GM12878 (cell line): ENCODE measurements around the gene NCBP2. TPM values are rescaled to one million over a fixed set of nuclear protein-coding genes. Genes with fewer than 3 reads are reported as not detected.

Source experiments
- ATAC-seq: fragments of 200-7000 bp; cut with Tn5 transposase; 3 replicates; pipeline ENCODE4 v1.9.1; 2020; ENCODE audit warnings: mild to moderate bottlenecking, moderate library complexity
- BruUV-seq: library from RNA; stranded (reverse); fragments of 400-500 nt; replicated peaks from 2 replicates; lab custom pipeline; 2021; lab: Mats Ljungman, UMichigan
- CTCF ChIA-PET: fragments of 300-600 bp; sonication (Branson Sonifier 250); formaldehyde crosslinking; extraction: SDS; loops from one replicate; lab custom pipeline; 2021; ENCODE audit warnings: inconsistent platforms; lab: Yijun Ruan, JAX
- POLR2A ChIA-PET: fragments of 350-600 bp; formaldehyde crosslinking; extraction: SDS; loops from one replicate; lab custom pipeline; 2021; ENCODE audit warnings: inconsistent platforms; lab: Charles Lee
- RAD21 ChIA-PET: fragments of 300-600 bp; sonication (Branson Sonifier 250); formaldehyde crosslinking; loops from one replicate; lab custom pipeline; 2023; ENCODE audit warnings: antibody characterized with exemption; ENCODE audit not compliant: unreplicated experiment; lab: Charles Lee
- SMC1A ChIA-PET: fragments of 300-600 bp; sonication (Branson Sonifier 250); formaldehyde crosslinking; loops from one replicate; lab custom pipeline; 2023; ENCODE audit not compliant: unreplicated experiment, uncharacterized antibody; lab: Charles Lee
- DNase-seq: peaks from one replicate; pipeline ENCODE4 v3.0.0-alpha.2; 2011; ENCODE audit warnings: low read depth, low spot score
- FAIRE-seq: peaks from 3 replicates; lab custom pipeline; 2011; peaks lifted over from hg19 to GRCh38; lab: Jason Lieb, UNC
- H2AFZ ChIP-seq: 2 replicates; pipeline ENCODE4 v1.6.0; 2011; ENCODE audit warnings: low read depth, low read length, control low read depth; ENCODE audit not compliant: control insufficient read depth
- H3K27ac ChIP-seq: 2 replicates; pipeline ENCODE4 v1.5.1; 2011; ENCODE audit warnings: control low read depth; ENCODE audit not compliant: control insufficient read depth, insufficient read depth
- H3K27me3 ChIP-seq, 2 experiments: replicated peaks in 1 of 2; 2 replicates each; pipeline versions ENCODE4 v1.6.0 to v1.6.1; 2011; ENCODE audit warnings: low read length in 1 of 2; ENCODE audit not compliant: control insufficient read depth in 2 of 2, insufficient read depth in 2 of 2
- H3K36me3 ChIP-seq, 2 experiments: 2 replicates each; pipeline ENCODE4 v1.5.1; 2011; ENCODE audit warnings: low read length in 1 of 2; ENCODE audit not compliant: control insufficient read depth in 2 of 2, insufficient read depth in 2 of 2
- H3K4me1 ChIP-seq: 2 replicates; pipeline ENCODE4 v1.6.1; 2011; ENCODE audit warnings: mild to moderate bottlenecking, low read length, moderate library complexity, mixed read lengths; ENCODE audit not compliant: control insufficient read depth, insufficient read depth
- H3K4me2 ChIP-seq: 2 replicates; pipeline ENCODE4 v1.6.0; 2011; ENCODE audit warnings: control low read depth; ENCODE audit not compliant: control insufficient read depth, insufficient read depth
- H3K4me3 ChIP-seq: fragments of 200-600 bp; sonication (generic); 2 replicates; pipeline ENCODE4 v1.5.1; 2016
- H3K79me2 ChIP-seq: 2 replicates; pipeline ENCODE4 v1.6.0; 2011; ENCODE audit warnings: low read length; ENCODE audit not compliant: control insufficient read depth, insufficient read depth
- H3K9ac ChIP-seq: 2 replicates; pipeline ENCODE4 v1.8.0; 2011; ENCODE audit warnings: low read length, control low read depth, mixed read lengths; ENCODE audit not compliant: control insufficient read depth, insufficient read depth
- H3K9me3 ChIP-seq: replicated peaks from 3 replicates; pipeline ENCODE4 v1.5.1; 2011; ENCODE audit warnings: mild to moderate bottlenecking, low read length; ENCODE audit not compliant: control insufficient read depth, insufficient read depth
- H4K20me1 ChIP-seq: 2 replicates; pipeline ENCODE4 v1.6.0; 2011; ENCODE audit not compliant: control insufficient read depth, insufficient read depth
- IKZF1 ChIP-seq: fragments of 450-650 bp; conservative IDR thresholded peaks from 2 replicates; pipeline ENCODE4 v1.6.1; 2017; ENCODE audit warnings: antibody characterized with exemption, mild to moderate bottlenecking
- IKZF2 ChIP-seq, 2 experiments: fragments of 450-650 bp; IDR thresholded peaks; 2 replicates each; pipeline ENCODE4 v1.6.1; 2017; ENCODE audit warnings: mild to moderate bottlenecking in 2 of 2, moderate library complexity in 2 of 2
- IRF4 ChIP-seq: IDR thresholded peaks from 2 replicates; pipeline ENCODE4 v1.6.1; 2011; ENCODE audit warnings: low read depth, low read length
- KAT2A ChIP-seq: conservative IDR thresholded peaks from 2 replicates; pipeline ENCODE4 v1.6.1; 2011; ENCODE audit warnings: low read depth, low read length; ENCODE audit not compliant: control insufficient read depth
- KLF5 ChIP-seq: fragments of 450-650 bp; IDR thresholded peaks from 2 replicates; pipeline ENCODE4 v1.6.1; 2014; ENCODE audit warnings: mild to moderate bottlenecking; ENCODE audit not compliant: partially characterized antibody
- MAX ChIP-seq: IDR thresholded peaks from 2 replicates; pipeline ENCODE4 v1.6.1; 2012; ENCODE audit warnings: low read depth, low read length, improper control_type of control experiment
- PAX5 ChIP-seq: IDR thresholded peaks from 2 replicates; pipeline ENCODE4 v1.6.1; 2011; ENCODE audit warnings: low read depth, low read length, borderline replicate concordance
- RAD21 ChIP-seq: IDR thresholded peaks from 2 replicates; pipeline ENCODE4 v1.6.1; 2011; ENCODE audit warnings: mild to moderate bottlenecking, low read depth, low read length, moderate library complexity; ENCODE audit not compliant: insufficient read depth
- SIN3A ChIP-seq: IDR thresholded peaks from 2 replicates; pipeline ENCODE4 v1.6.1; 2012; ENCODE audit warnings: low read depth, low read length, improper control_type of control experiment
- SP1 ChIP-seq: IDR thresholded peaks from one replicate; pipeline ENCODE4 v1.6.1; 2011; ENCODE audit warnings: low read depth, low read length
- USF2 ChIP-seq: IDR thresholded peaks from 2 replicates; pipeline ENCODE4 v1.6.1; 2011; ENCODE audit warnings: low read depth, low read length, improper control_type of control experiment, borderline replicate concordance
- ZNF217 ChIP-seq: fragments of 450-650 bp; IDR thresholded peaks from 2 replicates; pipeline ENCODE4 v1.6.1; 2017; ENCODE audit warnings: antibody characterized with exemption, mild to moderate bottlenecking
- ZNF384 ChIP-seq: IDR thresholded peaks from 2 replicates; pipeline ENCODE4 v1.6.1; 2012; ENCODE audit warnings: low read depth, mild to moderate bottlenecking, low read length, improper control_type of control experiment, borderline replicate concordance
- WGBS: methylation state at CpG from one replicate; pipeline ENCODE4 v1.1.6; 2016; ENCODE audit warnings: low lambda C conversion rate; ENCODE audit not compliant: insufficient replicate concordance, insufficient coverage; ENCODE audit errors: missing lambda C conversion rate; 5-methylcytosine and 5-hydroxymethylcytosine counted together
- in situ Hi-C: fragments of 300-500 bp; cut with MboI; formaldehyde crosslinking; loops from 9 replicates; pipeline ENCODE4 v1.14.3; 2018; ENCODE audit warnings: mixed read lengths
- intact Hi-C: fragments of 100-400 bp; cut with micrococcal nuclease; formaldehyde crosslinking; loops from one replicate; pipeline ENCODE4 v1.14.2; 2022; ENCODE audit not compliant: unreplicated experiment
- polyA plus RNA-seq, 11 experiments: library from polyadenylated mRNA; depleted of rRNA in 4 of 11; unstranded in 6 of 11; stranded (reverse) in 5 of 11; fragments of >200 nt; fragmentation: Nextera tagmentation in 4 of 11; fragmentation: Illumina TruSeq in 1 of 11; extraction: Ambion mirVana in 4 of 11; extraction: Trizol in 1 of 11; gene quantifications; 1 replicate in 1 of 11; 2 replicates in 10 of 11; pipeline versions ENCODE4 v1.2.1 to v1.2.3, GENCODE V29; 2011 to 2016; ENCODE audit warnings: inconsistent platforms in 2 of 11, missing spikeins in 2 of 11, low read depth in 1 of 11
- total RNA-seq, 4 experiments: library from RNA; depleted of rRNA in 3 of 4; stranded (reverse); fragments of >200 nt in 3 of 4; fragmentation: Illumina TruSeq in 1 of 4; extraction: Trizol in 1 of 4; gene quantifications; 2 replicates each; pipeline versions ENCODE4 v1.2.1 to v1.2.3, GENCODE V29; 2013 to 2021
- TF ChIP-seq, protein P1 (sequence below): fragments of 450-650 bp; IDR thresholded peaks from 2 replicates; pipeline ENCODE4 v1.6.1; 2017; ENCODE audit warnings: antibody characterized with exemption, mild to moderate bottlenecking, moderate library complexity
- TF ChIP-seq, protein P2 (sequence below): fragments of 450-650 bp; IDR thresholded peaks from 2 replicates; pipeline ENCODE4 v1.6.1; 2016; ENCODE audit warnings: mild to moderate bottlenecking

Gene NCBP2
- total and polyA plus RNA-seq, 10 of the 15 experiments (the other 5 are each of a cell fraction or from before 2014, with no cell fraction given): 59.6 to 136 (median 96.4) TPM

GRCh38 chr3:196938576-196938975 is 3.8 kb downstream of the NCBP2 start (continued):
- TF ChIP-seq ZNF217 (no peak), IRF4 (no peak), PAX5 (no peak), IKZF1 (no peak)
- TF ChIP-seq, protein P1, sequence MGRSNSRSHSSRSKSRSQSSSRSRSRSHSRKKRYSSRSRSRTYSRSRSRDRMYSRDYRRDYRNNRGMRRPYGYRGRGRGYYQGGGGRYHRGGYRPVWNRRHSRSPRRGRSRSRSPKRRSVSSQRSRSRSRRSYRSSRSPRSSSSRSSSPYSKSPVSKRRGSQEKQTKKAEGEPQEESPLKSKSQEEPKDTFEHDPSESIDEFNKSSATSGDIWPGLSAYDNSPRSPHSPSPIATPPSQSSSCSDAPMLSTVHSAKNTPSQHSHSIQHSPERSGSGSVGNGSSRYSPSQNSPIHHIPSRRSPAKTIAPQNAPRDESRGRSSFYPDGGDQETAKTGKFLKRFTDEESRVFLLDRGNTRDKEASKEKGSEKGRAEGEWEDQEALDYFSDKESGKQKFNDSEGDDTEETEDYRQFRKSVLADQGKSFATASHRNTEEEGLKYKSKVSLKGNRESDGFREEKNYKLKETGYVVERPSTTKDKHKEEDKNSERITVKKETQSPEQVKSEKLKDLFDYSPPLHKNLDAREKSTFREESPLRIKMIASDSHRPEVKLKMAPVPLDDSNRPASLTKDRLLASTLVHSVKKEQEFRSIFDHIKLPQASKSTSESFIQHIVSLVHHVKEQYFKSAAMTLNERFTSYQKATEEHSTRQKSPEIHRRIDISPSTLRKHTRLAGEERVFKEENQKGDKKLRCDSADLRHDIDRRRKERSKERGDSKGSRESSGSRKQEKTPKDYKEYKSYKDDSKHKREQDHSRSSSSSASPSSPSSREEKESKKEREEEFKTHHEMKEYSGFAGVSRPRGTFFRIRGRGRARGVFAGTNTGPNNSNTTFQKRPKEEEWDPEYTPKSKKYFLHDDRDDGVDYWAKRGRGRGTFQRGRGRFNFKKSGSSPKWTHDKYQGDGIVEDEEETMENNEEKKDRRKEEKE: no peak

- Histone ChIP-seq H2AFZ (no peak overlapping the region), H3K27me3 (no peaks in the 10 kb centered on the region), H3K4me2 (no peak overlapping the region), H3K36me3 (peaks cover 13 to 29% of the 10 kb centered on the region in 2 experiments), H3K4me1 (peaks cover 5% of the 10 kb centered on the region; the same call in 1 of the 2 replicates), H3K4me3 (no peak overlapping the region), H4K20me1 (no peaks in the 10 kb centered on the region), H3K9me3 (no peaks in the 10 kb centered on the region), H3K9ac (no peak overlapping the region), H3K27ac (no peak overlapping the region), H3K79me2 (peaks cover 50% of the 10 kb centered on the region)
- 100% methylated on average over 2 of the region's 2 CpGs for WGBS
- TF ChIP-seq USF2 (no peak), SIN3A (no peak), MAX (no peak), ZNF384 (no peak), RAD21 (no peak), KAT2A (no peak), KLF5 (no peak), IKZF2 (IDR thresholded peaks at IDR 0.05) (no peak), SP1 (no peak)
- TF ChIP-seq, protein P2, sequence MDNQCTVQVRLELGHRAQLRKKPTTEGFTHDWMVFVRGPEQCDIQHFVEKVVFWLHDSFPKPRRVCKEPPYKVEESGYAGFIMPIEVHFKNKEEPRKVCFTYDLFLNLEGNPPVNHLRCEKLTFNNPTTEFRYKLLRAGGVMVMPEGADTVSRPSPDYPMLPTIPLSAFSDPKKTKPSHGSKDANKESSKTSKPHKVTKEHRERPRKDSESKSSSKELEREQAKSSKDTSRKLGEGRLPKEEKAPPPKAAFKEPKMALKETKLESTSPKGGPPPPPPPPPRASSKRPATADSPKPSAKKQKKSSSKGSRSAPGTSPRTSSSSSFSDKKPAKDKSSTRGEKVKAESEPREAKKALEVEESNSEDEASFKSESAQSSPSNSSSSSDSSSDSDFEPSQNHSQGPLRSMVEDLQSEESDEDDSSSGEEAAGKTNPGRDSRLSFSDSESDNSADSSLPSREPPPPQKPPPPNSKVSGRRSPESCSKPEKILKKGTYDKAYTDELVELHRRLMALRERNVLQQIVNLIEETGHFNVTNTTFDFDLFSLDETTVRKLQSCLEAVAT: no peak
- ChIA-PET POLR2A (no interaction called here), CTCF (interaction anchor here (5.1 kb wide), 1 partner anchor 100 kb away, joined by 39 read pairs; no protein-coding TSS in a partner anchor), SMC1A (interaction anchor here (1.0 to 5.5 kb wide), 2 partner anchors 7 to 238 kb away, joined by 3 to 38 read pairs; no protein-coding TSS in a partner anchor), RAD21 (no interaction called here)
- in situ Hi-C loops: no loop called here
- intact Hi-C loops: loop anchor here (1.0 kb wide), 1 partner anchor 66 kb away; no protein-coding TSS in a partner anchor
- no TSS peak for BruUV-seq
- DNase-seq (no peak), FAIRE-seq (no peak), ATAC-seq (no peak)
These were observed 4.2 kb downstream of the NCBP2 start for GRCh38 chr3:196938124-196938523.
